PC-3 (cell line): Measurements from ENCODE around the gene CLNK. TPM values are rescaled to one million over a fixed set of nuclear protein-coding genes. Genes with fewer than 3 reads are reported as not detected.

Experiments
- ATAC-seq: fragments of 200-7000 bp; cut with Tn5 transposase; 2 replicates; pipeline ENCODE4 v1.9.1; 2020; ENCODE audit warnings: mild to moderate bottlenecking, moderate library complexity
- BruUV-seq: library from RNA; stranded (reverse); fragments of 400-500 nt; replicated peaks from 2 replicates; lab custom pipeline; 2021; lab: Mats Ljungman, UMichigan
- CTCF ChIA-PET: fragments of 300-600 bp; sonication (Branson Sonifier 250); formaldehyde crosslinking; loops from one replicate; lab custom pipeline; 2022; ENCODE audit warnings: antibody characterized with exemption; lab: Charles Lee
- POLR2A ChIA-PET: fragments of 300-600 bp; sonication (Branson Sonifier 250); formaldehyde crosslinking; loops from one replicate; lab custom pipeline; 2022; ENCODE audit warnings: antibody characterized with exemption; ENCODE audit not compliant: unreplicated experiment; lab: Charles Lee
- DNase-seq: peaks from one replicate; pipeline ENCODE4 v3.0.0-alpha.2; 2015
- H2AFZ ChIP-seq: fragments of 300-600 bp; sonication (generic); 2 replicates; pipeline ENCODE4 v1.6.0; 2016; ENCODE audit warnings: antibody characterized with exemption, low read length
- H3F3A ChIP-seq: fragments of 300-600 bp; sonication (generic); one replicate; pipeline ENCODE4 v1.6.0; 2017; ENCODE audit warnings: antibody characterized with exemption, low read length, control low read depth, mild to moderate bottlenecking; ENCODE audit not compliant: unreplicated experiment
- H3K27ac ChIP-seq: fragments of 300-600 bp; sonication (generic); 2 replicates; pipeline ENCODE4 v1.5.1; 2016; ENCODE audit warnings: mild to moderate bottlenecking, low read length
- H3K27me3 ChIP-seq: fragments of 300-600 bp; sonication (generic); 2 replicates; pipeline ENCODE4 v1.6.1; 2016; ENCODE audit warnings: low read length, mixed read lengths
- H3K36me3 ChIP-seq: fragments of 300-600 bp; sonication (generic); 2 replicates; pipeline ENCODE4 v1.6.1; 2016; ENCODE audit warnings: low read depth, mixed run types, low read length, mixed read lengths
- H3K4me1 ChIP-seq: fragments of 300-600 bp; sonication (generic); 2 replicates; pipeline ENCODE4 v1.5.1; 2016; ENCODE audit warnings: low read length; ENCODE audit not compliant: insufficient read depth
- H3K4me2 ChIP-seq: fragments of 300-600 bp; sonication (generic); 2 replicates; pipeline ENCODE4 v1.6.0; 2016; ENCODE audit warnings: low read length
- H3K4me3 ChIP-seq: fragments of 300-600 bp; sonication (generic); 2 replicates; pipeline ENCODE4 v1.5.1; 2016; ENCODE audit warnings: mild to moderate bottlenecking, low read length, mixed read lengths
- H3K79me2 ChIP-seq: fragments of 300-600 bp; sonication (generic); 2 replicates; pipeline ENCODE4 v1.6.1; 2017; ENCODE audit warnings: low read length, mixed read lengths
- H3K9ac ChIP-seq: fragments of 300-600 bp; sonication (generic); 2 replicates; pipeline ENCODE4 v1.6.0; 2016; ENCODE audit warnings: mild to moderate bottlenecking, low read length
- H3K9me2 ChIP-seq: fragments of 300-600 bp; sonication (generic); replicated peaks from 2 replicates; pipeline ENCODE4 v1.6.1; 2016; ENCODE audit warnings: mixed run types, low read length, mixed read lengths
- H3K9me3 ChIP-seq: fragments of 300-600 bp; sonication (generic); 2 replicates; pipeline ENCODE4 v1.6.1; 2016; ENCODE audit warnings: low read length, mixed read lengths
- H4K20me1 ChIP-seq: fragments of 300-600 bp; sonication (generic); 2 replicates; pipeline ENCODE4 v1.6.1; 2016; ENCODE audit warnings: low read length, mixed read lengths
- CTCF ChIP-seq: fragments of 300-600 bp; sonication (generic); conservative IDR thresholded peaks from 2 replicates; pipeline ENCODE4 v1.5.1; 2017; ENCODE audit warnings: antibody characterized with exemption, low read depth, mild to moderate bottlenecking, low read length
- EZH2 ChIP-seq: fragments of 300-600 bp; sonication (generic); IDR thresholded peaks from one replicate; pipeline ENCODE4 v1.6.1; 2017; ENCODE audit warnings: antibody characterized with exemption, mild to moderate bottlenecking, low read length; ENCODE audit not compliant: unreplicated experiment
- EZH2phosphoT487 ChIP-seq: fragments of 300-600 bp; sonication (generic); IDR thresholded peaks from 2 replicates; pipeline ENCODE4 v1.6.1; 2018; ENCODE audit warnings: mild to moderate bottlenecking, antibody characterized with exemption, low read length, borderline replicate concordance
- intact Hi-C: fragments of 100-400 bp; cut with micrococcal nuclease; formaldehyde crosslinking; loops from 2 replicates; pipeline ENCODE4 v1.9.0; 2023
- total RNA-seq: library from RNA; depleted of rRNA; stranded (reverse); fragments of >200 nt; gene quantifications from 2 replicates; pipeline ENCODE4 v1.2.3, GENCODE V29; 2014

Gene CLNK
- total RNA-seq, 1 experiment from 2014 or later, result not detected

DNA sequence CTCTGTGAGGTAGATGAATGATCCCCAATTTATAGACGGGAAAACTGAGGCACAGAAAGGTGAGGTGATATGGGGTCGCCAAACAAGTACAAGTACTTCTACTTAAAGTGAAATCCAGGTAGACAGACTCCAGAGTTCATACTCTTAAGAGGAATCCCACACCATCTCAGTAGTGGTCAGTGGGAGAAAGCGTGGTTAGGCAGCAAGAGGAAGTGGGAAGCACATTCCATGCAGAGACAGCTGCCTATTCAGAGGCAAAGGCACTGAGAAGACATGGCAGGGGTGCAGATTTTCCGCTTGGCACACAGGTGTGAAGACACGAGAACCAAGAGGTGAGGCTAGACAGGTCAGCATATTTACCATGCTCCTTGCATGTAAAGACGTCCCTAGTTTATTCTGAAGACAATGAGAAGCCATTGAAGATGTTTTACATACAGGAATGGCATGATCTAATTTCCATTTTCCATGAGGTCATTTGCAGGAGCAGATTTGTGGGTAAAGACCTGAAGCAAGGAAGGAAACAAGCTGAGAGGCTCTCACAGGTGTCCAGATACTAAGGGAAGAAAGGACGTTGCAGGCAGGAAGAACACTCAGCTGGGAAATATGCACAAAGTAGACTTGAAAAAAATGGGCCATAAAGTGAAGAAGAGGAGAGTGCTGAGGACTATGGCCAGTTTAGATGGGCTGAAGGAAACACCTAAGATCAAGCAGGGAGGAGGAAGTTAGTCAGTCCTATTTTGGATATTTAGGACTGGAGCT is 17.3 kb upstream of the CLNK start:
- no peaks in the 10 kb centered on the region for H3K79me2 ChIP-seq
- no peak for ATAC-seq
- intact Hi-C loops, result no loop called here

GRCh38 chr4:10701161-10701560 is 16.6 kb upstream of the CLNK start:
- no peak overlapping the region for H3K4me2 ChIP-seq
- POLR2A ChIA-PET, result no interaction called here
- TF ChIP-seq EZH2 (no peak), CTCF (no peak), EZH2phosphoT487 (no peak)
- no peak overlapping the region for H3K9ac ChIP-seq
- no peaks in the 10 kb centered on the region for H3K79me2 ChIP-seq
- DNase-seq (no peak), ATAC-seq (no peak)
- CTCF ChIA-PET, result no interaction called here
- H2AFZ ChIP-seq, result no peak overlapping the region
- H3K4me3 ChIP-seq, result no peak overlapping the region
- H3K27ac ChIP-seq, result no peak overlapping the region
- no peaks in the 10 kb centered on the region for H3K36me3 ChIP-seq
- no TSS peak for BruUV-seq
- H3F3A ChIP-seq, result no peaks in the 10 kb centered on the region
- intact Hi-C loops, result no loop called here
- no peaks in the 10 kb centered on the region for H4K20me1 ChIP-seq
- H3K9me3 ChIP-seq, result no peaks in the 10 kb centered on the region
- peaks cover 22% of the 10 kb centered on the region for H3K4me1 ChIP-seq
- H3K27me3 ChIP-seq, result no peaks in the 10 kb centered on the region
- no peaks in the 10 kb centered on the region for H3K9me2 ChIP-seq

More for the DNA sequence above, 17.3 kb upstream of the CLNK start:
- DNase-seq, result peak; percentile 33
- no peak overlapping the region for H3K9ac ChIP-seq
- H4K20me1 ChIP-seq, result no peaks in the 10 kb centered on the region
- H3K9me3 ChIP-seq, result no peaks in the 10 kb centered on the region
- H3K9me2 ChIP-seq, result no peaks in the 10 kb centered on the region
- ChIA-PET CTCF (no interaction called here), POLR2A (no interaction called here)
- H3K36me3 ChIP-seq, result no peaks in the 10 kb centered on the region
- no peak for TF ChIP-seq EZH2phosphoT487
- TF ChIP-seq EZH2, result no peak
- no peak for TF ChIP-seq CTCF
- no peaks in the 10 kb centered on the region for H3F3A ChIP-seq
- H3K4me2 ChIP-seq, result 0 out of 2 replicates have a peak overlapping the region, but pooled peaks have one; percentile 10
- BruUV-seq, result no TSS peak
- H3K4me1 ChIP-seq, result peaks cover 22% of the 10 kb centered on the region
- no peak overlapping the region for H2AFZ ChIP-seq
- no peaks in the 10 kb centered on the region for H3K27me3 ChIP-seq
- H3K4me3 ChIP-seq, result no peak overlapping the region
- H3K27ac ChIP-seq, result no peak overlapping the region

GRCh38 chr4:10698172-10698571 is 13.6 kb upstream of the CLNK start:
- H3K27ac ChIP-seq, result no peak overlapping the region
- BruUV-seq, result no TSS peak
- H3K4me2 ChIP-seq, result no peak overlapping the region
- POLR2A ChIA-PET, result no interaction called here
- TF ChIP-seq EZH2phosphoT487 (no peak), CTCF (no peak), EZH2 (no peak)
- H3K4me1 ChIP-seq, result peaks cover 40% of the 10 kb centered on the region
- no peak overlapping the region for H2AFZ ChIP-seq
- no peaks in the 10 kb centered on the region for H3K9me3 ChIP-seq
- no peaks in the 10 kb centered on the region for H4K20me1 ChIP-seq
- no peak overlapping the region for H3K4me3 ChIP-seq
- CTCF ChIA-PET, result no interaction called here
- H3F3A ChIP-seq, result no peaks in the 10 kb centered on the region
- ATAC-seq (no peak), DNase-seq (no peak)
- no peaks in the 10 kb centered on the region for H3K9me2 ChIP-seq
- H3K27me3 ChIP-seq, result no peaks in the 10 kb centered on the region
- no peaks in the 10 kb centered on the region for H3K36me3 ChIP-seq
- H3K9ac ChIP-seq, result no peak overlapping the region
- no peaks in the 10 kb centered on the region for H3K79me2 ChIP-seq
- intact Hi-C loops, result loop anchor here (10.0 kb wide), 1 partner anchor 83 kb away; no protein-coding TSS in a partner anchor
